DND-41 (cell line): ENCODE measurements around the gene RFFL.

ENCODE experiments used
- EZH2 ChIP-seq: IDR thresholded peaks from 3 replicates; pipeline ENCODE4 v1.6.1; 2012; ENCODE audit warnings: borderline replicate concordance, low read depth, mild to moderate bottlenecking, moderate library complexity, low read length, inconsistent platforms; ENCODE audit not compliant: severe bottlenecking
- TF ChIP-seq, protein P1 (sequence below): IDR thresholded peaks from 2 replicates; pipeline ENCODE4 v1.5.1; 2012; ENCODE audit warnings: borderline replicate concordance, low read length, moderate library complexity, mild to moderate bottlenecking; ENCODE audit not compliant: poor library complexity, severe bottlenecking; ENCODE audit errors: extremely low read depth

DNA sequence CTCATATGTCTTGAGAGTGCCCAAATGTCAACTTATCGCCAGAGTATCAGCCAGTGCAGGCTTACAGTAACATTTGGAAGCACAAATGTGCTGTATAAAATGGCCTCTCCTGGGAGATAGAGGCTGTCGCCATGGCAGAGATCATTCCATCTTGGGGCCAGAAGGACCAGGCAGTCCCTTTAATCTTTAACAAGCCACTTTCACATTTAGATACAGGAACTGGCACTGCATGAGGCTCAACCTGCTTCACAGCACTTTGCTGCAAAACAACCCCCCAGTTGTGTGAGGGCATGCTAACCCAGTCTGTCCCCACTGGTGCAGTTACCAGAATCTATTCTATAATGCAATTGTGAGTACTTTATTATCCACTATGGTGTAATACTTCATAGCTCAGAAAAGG, 4.7 kb upstream of the RFFL start:
- TF ChIP-seq, protein P1, sequence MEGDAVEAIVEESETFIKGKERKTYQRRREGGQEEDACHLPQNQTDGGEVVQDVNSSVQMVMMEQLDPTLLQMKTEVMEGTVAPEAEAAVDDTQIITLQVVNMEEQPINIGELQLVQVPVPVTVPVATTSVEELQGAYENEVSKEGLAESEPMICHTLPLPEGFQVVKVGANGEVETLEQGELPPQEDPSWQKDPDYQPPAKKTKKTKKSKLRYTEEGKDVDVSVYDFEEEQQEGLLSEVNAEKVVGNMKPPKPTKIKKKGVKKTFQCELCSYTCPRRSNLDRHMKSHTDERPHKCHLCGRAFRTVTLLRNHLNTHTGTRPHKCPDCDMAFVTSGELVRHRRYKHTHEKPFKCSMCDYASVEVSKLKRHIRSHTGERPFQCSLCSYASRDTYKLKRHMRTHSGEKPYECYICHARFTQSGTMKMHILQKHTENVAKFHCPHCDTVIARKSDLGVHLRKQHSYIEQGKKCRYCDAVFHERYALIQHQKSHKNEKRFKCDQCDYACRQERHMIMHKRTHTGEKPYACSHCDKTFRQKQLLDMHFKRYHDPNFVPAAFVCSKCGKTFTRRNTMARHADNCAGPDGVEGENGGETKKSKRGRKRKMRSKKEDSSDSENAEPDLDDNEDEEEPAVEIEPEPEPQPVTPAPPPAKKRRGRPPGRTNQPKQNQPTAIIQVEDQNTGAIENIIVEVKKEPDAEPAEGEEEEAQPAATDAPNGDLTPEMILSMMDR, result no peak
- TF ChIP-seq EZH2, result no peak
